GM19023 (cell line): Measurements from ENCODE around the gene WEE1.

ENCODE experiments used
- ATAC-seq: cut with Tn5 transposase; IDR thresholded peaks from one replicate; pipeline ENCODE4 v1.9.1; 2021; ENCODE audit warnings: mild to moderate bottlenecking, moderate library complexity; ENCODE audit not compliant: unreplicated experiment

Gene WEE1

DNA sequence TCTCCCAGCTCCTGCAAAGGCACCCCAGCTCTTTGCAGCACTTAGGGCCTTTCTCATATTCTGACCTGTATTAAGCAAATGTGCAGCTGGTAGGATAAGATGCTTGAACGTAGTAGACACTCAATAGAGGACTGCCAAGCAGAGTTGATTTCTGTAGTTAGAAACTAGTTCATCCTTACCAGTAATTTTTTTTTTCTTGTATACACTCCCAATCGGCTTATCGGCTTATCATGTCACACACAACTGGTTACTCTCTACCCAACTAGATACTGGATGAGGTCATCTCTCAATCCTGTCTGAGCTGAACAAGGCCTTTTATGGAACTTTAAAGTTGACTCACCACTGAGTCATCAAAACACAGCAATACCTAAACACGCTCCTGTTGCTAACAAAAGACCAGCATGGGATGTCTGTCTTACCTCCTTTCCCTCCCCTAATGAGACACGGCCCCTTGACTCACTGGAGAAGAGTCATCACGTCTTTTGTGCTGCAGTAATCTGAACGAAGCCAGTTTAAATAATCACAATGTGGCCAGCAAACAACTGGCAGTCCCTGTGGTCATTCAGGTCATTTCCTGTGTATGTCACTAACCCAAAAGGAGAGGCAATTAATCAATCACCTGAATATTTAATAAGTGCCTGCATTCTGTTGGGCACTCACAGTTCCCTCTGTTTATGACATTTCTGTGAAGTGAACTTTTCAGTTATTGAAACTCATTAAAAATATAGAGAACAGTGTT is 7.5 kb upstream of the WEE1 start:
- peak; percentile 91 for ATAC-seq

DNA sequence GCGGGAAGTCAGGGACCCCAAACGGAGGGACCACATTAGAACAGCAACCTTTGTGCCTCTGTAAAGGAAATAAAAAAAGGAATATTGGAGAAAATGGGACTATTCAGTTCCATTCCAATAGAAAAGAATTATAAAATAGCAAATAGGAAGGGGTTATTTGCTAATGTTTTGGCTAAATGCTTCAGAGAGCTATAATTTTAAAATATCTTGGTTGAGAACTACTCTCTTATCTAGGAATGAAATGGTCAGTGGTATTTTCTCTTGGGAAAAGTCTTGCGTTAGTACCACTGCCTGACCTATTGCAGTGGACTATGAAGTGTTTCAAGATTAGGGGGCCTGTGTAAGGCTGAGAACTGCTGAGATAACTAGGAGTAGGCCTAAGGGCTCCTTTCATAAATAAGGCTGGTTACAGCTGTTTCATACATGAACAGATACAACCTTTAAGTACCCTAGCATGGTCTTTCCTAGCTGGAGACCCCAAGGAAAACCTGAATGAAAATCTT is 6.9 kb upstream of the WEE1 start:
- ATAC-seq: no peak

DNA sequence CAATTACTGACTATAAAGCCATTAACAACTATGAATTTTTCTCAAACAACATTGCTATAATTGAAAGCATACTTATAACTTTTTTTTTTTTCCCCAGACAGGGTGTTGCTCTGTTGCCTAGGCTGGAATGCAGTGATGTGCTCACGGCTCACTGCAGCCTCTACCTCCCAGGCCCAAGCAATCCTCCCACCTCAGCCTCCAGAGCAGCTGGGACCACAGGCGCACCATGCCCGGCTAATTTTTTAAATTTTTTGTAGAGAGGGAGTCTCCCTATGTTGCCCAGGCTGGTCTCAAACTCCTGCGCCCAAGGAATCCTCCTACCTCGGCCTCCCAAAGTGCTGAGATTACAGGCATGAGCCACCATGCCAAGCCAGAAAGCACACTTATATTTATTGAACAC is 6.1 kb upstream of the WEE1 start:
- no peak for ATAC-seq

DNA sequence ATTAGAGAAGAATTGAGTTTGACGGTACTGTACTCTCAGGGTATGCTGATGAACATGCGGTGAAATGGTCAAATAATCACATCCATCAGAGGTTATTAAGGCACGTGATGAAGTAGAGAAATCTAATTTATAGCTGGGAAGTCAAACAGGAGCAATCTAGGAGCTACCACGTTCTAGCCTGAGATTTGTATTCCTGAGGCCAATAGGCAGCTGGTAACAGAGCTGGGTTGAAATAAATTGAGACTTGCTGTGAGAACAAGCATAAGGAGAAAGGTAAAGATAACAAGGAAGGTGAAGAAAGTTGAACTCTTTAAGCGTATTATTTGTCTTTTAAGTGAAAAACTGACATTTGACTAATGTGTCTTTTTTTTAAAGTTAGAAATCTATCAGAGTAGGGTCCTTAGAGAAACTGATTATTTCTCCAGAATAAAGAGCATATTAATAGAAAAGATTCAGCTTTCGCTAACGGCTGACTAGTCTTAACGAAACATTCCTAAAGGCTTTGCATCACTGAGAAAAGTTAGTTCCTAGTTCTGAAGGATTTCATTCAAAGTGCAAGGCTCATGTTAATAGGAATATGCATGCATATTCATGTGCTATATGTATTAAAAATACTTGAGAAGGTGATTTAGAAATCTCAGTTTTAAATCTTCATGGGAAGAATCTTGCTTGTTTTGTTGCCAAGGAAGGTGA is 5.2 kb upstream of the WEE1 start:
- ATAC-seq: no peak

DNA sequence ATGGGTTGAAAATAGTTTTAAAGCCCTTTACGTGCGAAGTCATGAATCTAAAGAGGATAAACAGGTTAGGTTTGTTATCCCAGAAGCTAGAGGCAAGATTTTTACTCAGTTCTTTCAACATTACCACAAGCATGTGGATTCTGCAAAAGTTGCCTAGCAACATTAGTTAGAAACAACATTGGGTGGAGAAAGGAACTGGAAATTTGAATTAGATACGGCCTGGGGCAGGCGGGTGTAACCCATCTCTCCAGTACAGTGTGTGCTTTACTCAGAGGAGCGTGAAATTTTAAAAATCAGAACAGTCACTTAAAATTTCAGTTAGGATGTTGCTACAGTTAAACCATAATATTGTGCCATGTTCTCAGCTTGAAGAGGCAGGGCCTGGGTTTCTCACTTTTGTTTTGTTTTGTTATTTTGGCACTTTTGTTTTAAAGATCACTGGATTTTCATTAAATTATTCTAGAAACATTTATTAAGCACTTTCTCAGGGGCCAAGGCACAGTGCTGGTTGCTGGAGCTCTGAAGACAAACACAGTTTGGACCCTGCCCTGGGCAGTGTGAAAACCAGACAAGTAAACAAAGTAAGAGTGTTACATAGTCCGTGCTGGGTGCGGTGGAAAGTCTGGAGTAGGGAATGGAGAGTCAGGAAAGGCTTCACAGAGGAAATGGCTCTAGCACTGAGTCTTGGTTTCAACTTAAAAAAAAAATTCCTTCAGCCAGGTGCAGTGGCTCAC is 4.4 kb upstream of the WEE1 start:
- ATAC-seq: no peak

DNA sequence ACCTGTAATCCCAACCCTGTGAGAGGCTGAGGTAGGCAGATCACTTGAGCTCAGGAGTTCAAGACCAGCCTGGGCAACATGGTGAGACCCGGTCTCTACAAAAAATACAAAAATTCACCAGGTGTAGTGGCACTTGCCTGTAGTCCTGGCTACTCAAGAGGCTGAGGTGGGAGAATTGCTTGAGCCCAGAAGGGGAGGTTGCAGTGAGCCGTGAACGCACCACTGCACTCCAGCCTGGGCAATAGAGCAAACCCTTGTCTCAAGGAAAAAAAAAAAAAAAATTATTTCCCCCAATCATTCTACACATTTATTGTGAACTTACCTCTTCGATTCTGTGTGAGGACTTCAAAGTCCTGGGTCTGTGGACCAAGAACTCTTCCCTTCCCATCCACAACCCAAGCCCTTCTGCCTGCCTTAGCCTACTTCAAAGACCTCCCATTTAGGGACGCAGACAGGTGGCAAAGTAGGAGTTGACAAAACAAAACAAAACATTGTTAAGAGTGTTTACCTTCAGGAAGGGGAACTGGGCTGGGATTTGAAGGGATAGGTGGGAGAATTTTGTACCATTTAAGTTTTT is 3.8 kb upstream of the WEE1 start:
- ATAC-seq: no peak

DNA sequence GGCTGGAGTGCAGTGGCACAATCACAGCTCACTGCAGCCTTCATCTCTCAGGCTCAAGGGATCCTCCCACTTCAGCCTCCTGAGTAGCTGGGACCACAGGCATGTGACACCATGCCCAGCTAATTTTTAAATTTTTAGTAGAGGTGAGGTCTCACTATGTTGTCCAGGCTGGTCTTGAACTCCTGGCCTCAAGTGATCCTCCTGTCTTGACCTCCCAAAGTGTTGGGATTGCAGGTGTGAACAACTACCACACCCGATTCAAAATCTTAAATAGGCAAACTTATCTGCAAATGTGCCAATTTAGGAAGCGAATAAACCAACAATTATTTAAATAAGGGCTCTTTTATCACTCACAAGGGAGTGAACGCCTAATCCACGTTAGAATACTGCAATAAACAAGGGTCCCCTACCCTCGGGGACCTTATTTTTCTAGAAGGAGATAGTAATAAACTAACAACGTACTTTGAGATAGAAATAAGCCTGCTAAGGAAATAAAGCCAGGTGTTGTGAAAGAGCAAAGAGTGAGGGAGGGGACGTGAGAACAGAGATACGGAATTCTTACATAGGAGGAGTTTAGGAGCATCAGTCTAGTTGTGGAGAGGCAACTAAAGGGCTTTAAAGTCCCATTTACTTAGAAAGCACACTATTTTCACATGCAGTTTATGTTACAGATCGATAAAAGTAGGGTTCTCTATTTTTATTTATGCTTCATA is 3.0 kb upstream of the WEE1 start:
- no peak for ATAC-seq

DNA sequence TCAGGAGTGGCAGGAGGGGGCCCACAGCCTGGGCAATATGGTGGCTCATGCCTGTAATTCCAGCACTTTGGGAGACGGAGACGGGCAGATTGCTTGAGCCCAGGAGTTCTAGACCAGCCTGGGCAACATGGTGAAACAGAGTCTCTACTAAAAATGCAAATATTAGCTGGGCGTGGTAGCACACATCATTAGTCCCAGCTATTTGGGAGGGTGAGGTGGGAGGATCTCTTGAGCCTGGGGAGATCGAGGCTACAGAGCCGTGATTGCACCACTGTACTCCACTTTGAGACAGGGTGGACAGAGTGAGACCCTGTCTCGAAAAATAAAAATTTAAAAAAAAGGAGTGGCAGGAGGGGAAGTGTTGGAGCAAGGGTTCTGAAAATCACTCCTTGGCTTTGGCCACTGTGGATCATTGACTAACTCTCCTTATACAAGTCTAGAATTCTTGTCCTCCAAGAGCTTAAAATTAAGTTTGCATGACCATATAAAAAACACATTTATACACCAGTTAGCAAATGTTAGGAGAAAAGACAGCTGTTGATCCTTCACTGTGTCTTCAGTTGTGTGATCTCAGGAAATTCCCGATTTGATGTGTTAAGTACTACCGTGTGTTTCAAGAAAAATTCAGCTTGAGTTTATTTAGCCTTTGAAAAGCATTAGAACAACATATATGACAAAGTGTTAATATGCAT is 2.3 kb upstream of the WEE1 start:
- no peak for ATAC-seq

DNA sequence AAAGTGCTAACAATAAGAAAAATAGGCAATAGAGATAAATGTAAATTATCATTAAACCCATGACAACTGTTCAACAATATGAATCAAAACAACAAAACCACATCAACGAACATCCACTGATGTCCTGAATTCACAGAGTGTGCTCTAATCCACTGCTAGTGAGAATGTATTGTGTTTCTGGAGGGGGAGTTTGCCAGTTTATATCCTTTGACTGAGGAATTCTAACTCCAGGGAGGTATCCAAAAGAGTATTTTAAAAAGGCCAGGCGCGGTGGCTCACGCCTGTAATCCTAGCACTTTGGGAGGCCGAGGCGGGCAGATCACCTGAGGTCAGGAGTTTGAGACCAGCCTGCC is 1.7 kb upstream of the WEE1 start:
- ATAC-seq: no peak

DNA sequence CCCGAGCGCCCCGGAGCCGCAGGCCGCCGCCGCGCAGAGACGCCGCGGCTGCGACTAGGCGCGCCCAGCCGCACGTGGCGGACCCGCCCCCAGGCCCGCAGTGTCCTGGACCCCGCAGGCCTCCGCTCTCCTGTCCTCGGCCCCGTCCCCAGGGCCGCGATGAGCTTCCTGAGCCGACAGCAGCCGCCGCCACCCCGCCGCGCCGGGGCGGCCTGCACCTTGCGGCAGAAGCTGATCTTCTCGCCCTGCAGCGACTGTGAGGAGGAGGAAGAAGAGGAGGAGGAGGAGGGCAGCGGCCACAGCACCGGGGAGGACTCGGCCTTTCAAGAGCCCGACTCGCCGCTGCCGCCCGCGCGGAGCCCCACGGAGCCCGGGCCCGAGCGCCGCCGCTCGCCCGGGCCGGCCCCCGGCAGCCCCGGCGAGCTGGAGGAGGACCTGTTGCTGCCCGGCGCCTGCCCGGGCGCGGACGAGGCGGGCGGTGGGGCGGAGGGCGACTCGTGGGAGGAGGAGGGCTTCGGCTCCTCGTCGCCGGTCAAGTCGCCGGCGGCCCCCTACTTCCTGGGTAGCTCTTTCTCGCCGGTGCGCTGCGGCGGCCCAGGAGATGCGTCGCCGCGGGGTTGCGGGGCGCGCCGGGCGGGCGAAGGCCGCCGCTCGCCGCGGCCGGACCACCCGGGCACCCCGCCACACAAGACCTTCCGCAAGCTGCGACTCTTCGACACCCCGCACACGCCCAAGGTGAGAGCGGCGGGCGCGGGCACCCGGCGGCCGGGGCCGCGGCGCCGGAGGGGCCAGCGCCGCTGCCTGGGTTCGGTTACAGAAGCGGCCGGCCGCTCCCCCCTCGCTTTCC is 528 bp downstream of the WEE1 start:
- ATAC-seq: peak; percentile 10

DNA sequence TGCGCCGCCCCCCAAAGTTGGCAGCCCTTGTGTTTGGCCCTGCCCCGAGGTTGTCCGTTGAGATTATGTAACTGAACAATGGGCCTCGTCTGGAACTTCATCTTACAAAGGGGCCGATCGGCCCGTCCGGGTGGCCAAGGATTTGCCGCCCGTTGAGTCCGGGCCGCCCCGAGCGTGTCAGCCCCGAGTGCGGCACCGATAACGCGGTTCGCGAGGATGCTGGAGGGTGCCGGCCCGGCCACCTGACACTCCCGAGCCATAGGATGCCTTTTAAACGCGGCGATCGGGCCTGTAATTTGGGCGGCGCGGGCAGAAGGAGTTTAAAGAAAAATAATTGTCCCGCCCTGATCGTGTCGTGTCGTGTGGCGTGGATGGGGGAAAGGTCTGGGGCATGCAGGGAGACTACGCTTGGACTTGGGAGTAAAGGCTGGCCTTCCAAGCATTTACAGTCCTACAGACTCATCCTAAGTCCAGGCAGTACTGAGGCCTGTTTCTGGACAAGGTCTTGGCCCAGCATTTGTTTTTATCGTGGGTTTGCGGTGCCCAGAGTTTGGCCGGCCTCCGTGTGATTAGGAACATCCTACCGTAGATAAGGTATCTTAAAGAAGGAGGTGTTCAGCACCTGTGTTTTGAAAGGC is 1.3 kb downstream of the WEE1 start:
- no peak for ATAC-seq

DNA sequence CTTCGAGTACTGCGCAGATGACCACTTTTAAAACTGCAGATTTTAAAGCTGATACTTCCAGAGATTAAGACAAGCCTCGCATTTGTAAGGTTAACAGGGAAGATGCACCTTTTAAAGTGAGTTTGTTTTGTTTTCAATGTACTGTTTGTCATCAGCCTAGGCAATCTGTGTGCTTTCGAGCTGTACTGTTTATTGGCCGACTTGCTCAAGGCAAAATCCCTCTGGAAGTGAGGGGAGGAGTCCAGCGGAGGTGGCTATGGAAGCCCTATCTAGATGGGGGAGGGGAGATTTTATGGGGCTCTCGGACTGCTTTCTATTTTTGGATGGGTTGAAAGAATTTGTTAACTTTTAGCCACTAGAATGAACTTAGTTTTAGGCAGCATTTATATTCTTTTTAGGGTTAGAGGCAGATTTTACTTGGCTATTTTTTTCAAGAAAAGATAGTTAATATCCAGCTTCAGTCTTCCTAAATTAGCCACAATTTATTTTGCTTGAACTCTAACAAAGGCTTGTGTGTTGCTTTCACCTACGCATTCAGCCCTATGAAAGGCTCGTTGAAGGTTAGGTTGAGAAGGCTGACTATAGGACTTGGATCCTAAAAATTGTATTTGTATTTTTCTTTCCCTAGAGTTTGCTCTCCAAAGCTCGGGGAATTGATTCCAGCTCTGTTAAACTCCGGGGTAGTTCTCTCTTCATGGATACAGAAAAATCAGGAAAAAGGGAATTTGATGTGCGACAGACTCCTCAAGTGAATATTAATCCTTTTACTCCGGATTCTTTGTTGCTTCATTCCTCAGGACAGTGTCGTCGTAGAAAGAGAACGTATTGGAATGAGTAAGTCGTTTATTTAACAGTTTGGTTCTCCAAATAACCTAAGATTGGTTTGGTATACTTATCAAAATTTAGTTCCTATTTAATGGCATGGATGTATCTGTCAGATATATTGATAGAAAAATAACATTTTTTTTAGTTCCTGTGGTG is 2.1 kb downstream of the WEE1 start:
- ATAC-seq: no peak

DNA sequence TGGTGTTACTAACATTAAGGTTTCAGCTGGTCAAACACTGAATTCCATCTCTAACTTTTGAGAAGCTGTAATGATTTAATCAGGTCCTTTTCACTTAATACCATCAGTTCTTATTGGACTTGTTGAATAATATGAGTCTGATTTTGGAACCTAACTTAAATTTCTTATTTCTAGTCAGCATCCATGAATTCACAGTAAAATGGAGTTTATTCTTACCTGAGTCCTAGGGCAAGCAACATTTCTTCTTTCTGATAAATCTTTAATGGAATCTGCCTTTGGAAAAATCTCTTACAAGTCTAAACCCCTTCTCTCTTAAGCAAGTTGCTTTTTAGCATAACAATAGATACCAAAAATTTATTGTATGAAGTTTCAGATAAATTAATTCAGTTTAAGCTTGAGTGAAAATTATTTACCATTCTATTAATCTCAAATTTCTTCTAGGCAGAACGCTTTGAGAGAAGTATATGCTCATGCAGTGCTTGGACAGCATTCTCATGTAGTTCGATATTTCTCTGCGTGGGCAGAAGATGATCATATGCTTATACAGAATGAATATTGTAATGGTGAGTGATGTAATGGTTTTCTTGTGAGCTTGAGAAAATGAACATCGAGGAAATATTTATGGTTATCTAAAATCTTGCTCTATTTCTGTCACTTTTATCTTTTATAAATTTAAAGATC is 3.4 kb downstream of the WEE1 start:
- ATAC-seq: no peak

DNA sequence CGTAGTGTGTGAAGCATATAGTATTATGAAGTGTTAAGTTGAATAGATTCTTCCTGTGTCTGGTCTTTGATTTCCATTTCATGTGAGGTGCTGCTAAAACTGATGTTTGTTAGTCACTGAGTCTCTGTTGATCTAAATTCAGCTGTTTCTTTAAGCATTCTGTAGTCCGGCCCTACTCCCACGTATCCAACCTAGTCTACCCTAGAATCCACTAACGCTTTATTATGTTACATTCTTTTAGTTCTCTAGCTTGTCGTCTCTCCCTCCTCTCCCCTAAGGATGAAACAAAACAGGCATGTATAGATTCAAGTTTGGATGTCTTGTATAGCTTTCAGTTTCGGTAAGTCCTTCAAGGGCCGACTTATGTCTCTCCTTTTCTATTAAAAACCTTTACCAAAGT is 4.1 kb downstream of the WEE1 start:
- no peak for ATAC-seq

DNA sequence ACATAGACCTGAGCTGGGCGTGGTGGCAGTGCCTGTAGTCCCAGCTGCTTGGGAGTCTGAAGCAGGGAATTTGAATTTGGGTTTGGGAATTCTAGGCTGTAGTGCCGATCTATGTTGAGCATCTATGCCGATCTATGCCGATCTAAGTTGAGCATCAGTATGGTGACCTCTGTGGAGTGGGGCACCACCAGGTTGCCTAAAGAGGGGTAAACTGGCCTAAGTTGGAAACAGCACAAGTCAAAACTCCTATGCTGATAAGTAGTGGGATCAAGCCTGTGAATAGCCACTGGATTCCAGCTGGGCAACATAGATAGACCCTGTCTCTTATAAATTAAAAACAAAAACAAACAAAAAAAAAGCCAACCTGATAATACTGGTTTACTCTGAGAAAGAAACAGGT is 7.4 kb downstream of the WEE1 start:
- ATAC-seq: no peak

DNA sequence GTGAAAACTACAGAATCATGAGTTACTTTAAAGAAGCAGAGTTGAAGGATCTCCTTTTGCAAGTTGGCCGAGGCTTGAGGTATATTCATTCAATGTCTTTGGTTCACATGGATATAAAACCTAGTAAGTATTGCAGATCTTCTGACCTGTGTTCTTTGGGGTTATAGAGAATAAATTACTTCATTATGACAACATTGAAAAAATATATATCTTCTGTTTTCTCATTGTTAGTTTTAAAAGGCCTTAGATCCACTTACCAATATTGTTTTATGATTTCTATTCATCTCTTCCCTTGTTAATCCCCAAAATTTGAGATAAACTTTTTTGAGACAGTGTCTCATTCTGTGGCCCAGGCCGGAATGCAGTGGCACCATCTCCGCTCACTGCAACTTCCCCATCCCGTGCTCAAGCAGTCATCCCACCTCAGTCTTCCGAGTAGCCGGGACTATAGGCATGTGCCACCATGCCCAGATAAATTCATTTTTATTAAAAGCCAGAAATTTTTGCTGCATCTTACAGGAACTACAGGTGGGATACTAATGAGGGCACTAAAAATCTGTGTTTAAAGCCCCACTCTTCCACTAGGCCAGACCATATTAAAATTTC is 8.2 kb downstream of the WEE1 start:
- ATAC-seq: no peak

DNA sequence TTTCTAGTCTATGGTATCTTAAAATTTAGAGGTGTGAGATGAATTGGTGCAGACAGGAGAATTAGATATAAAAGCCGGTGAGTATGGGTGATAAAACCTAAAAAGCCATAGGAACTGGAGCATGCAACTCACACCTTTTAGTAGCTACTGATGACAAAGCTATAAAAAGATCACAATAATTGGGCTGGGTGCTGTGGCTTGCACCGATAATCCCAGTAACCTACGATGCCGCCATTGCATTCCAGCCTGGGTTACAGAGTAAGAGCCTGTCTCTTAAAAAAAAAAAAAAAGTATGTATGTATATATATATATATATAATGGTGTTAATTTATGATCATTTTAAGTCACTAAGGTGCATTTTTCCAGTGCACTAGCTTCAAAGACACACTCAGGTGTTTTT is 17.2 kb downstream of the WEE1 start:
- ATAC-seq: no peak
